Trophoblast cell (in vitro differentiated cells and primary cell): ENCODE results near the gene DNAJB9.

ENCODE experiments used
- DNase-seq, 2 donors: peaks; one replicate each; pipeline ENCODE4 v3.0.0-alpha.2; 2016
- H2AFZ ChIP-seq: 2 replicates; pipeline ENCODE4 v1.6.1; 2013; ENCODE audit warnings: low read length, moderate library complexity, mild to moderate bottlenecking; ENCODE audit not compliant: insufficient read depth, poor library complexity
- H2AK5ac ChIP-seq: 2 replicates; pipeline ENCODE4 v1.6.1; 2013; ENCODE audit warnings: mild to moderate bottlenecking, low read length
- H2BK120ac ChIP-seq: 2 replicates; pipeline ENCODE4 v1.6.1; 2013; ENCODE audit warnings: low read length, mild to moderate bottlenecking, moderate library complexity; ENCODE audit not compliant: insufficient read depth, poor library complexity
- H2BK12ac ChIP-seq: 2 replicates; pipeline ENCODE4 v1.6.1; 2013; ENCODE audit warnings: mild to moderate bottlenecking, low read length, moderate library complexity
- H2BK5ac ChIP-seq: 2 replicates; pipeline ENCODE4 v1.6.1; 2013; ENCODE audit warnings: low read length, low read depth, moderate library complexity, mild to moderate bottlenecking; ENCODE audit not compliant: poor library complexity
- H3K14ac ChIP-seq: 2 replicates; pipeline ENCODE4 v1.6.1; 2013; ENCODE audit warnings: mild to moderate bottlenecking, low read length
- H3K18ac ChIP-seq: 2 replicates; pipeline ENCODE4 v1.6.1; 2013; ENCODE audit warnings: mild to moderate bottlenecking, low read length
- H3K23ac ChIP-seq: 2 replicates; pipeline ENCODE4 v1.6.1; 2013; ENCODE audit warnings: low read length
- H3K27ac ChIP-seq: 2 replicates; pipeline ENCODE4 v1.5.1; 2013; ENCODE audit warnings: low read depth, mild to moderate bottlenecking, inconsistent platforms, low read length, moderate library complexity
- H3K27me3 ChIP-seq: 2 replicates; pipeline ENCODE4 v1.6.1; 2013; ENCODE audit warnings: inconsistent platforms, mild to moderate bottlenecking, low read length, moderate library complexity; ENCODE audit not compliant: insufficient read depth
- H3K36me3 ChIP-seq, 2 experiments: 1 replicate in 1 of 2; 2 replicates in 1 of 2; pipeline ENCODE4 v1.6.1; 2013; ENCODE audit warnings: low read length in 2 of 2, mild to moderate bottlenecking in 2 of 2, moderate library complexity in 1 of 2; ENCODE audit not compliant: insufficient read depth in 2 of 2, control insufficient read depth in 1 of 2
- H3K4ac ChIP-seq: 2 replicates; pipeline ENCODE4 v1.6.1; 2013; ENCODE audit warnings: low read depth, mild to moderate bottlenecking, low read length, moderate library complexity
- H3K4me1 ChIP-seq, 2 experiments: 1 replicate in 1 of 2; 2 replicates in 1 of 2; pipeline ENCODE4 v1.6.1; 2013; ENCODE audit warnings: low read length in 2 of 2, mild to moderate bottlenecking in 2 of 2, moderate library complexity in 1 of 2; ENCODE audit not compliant: insufficient read depth in 2 of 2, control insufficient read depth in 1 of 2
- H3K4me2 ChIP-seq: 2 replicates; pipeline ENCODE4 v1.6.1; 2013; ENCODE audit warnings: inconsistent platforms, mild to moderate bottlenecking, low read length, moderate library complexity
- H3K4me3 ChIP-seq: 2 replicates; pipeline ENCODE4 v1.5.1; 2013; ENCODE audit warnings: mild to moderate bottlenecking, low read depth, low read length, inconsistent platforms
- H3K79me1 ChIP-seq: one replicate; pipeline ENCODE4 v1.6.1; 2013; ENCODE audit warnings: low read length
- H3K79me2 ChIP-seq: 2 replicates; pipeline ENCODE4 v1.6.1; 2013; ENCODE audit warnings: low read length, mild to moderate bottlenecking; ENCODE audit not compliant: control insufficient read depth, insufficient read depth, poor library complexity
- H3K9ac ChIP-seq: 2 replicates; pipeline ENCODE4 v1.6.1; 2013; ENCODE audit warnings: mild to moderate bottlenecking, low read length
- H3K9me3 ChIP-seq: 2 replicates; pipeline ENCODE4 v1.6.1; 2013; ENCODE audit warnings: low read depth, mild to moderate bottlenecking, control low read depth, inconsistent platforms, low read length; ENCODE audit not compliant: insufficient read depth
- H4K12ac ChIP-seq: 2 replicates; pipeline ENCODE4 v1.6.1; 2013; ENCODE audit warnings: low read depth, mild to moderate bottlenecking, low read length, moderate library complexity
- H4K8ac ChIP-seq: 2 replicates; pipeline ENCODE4 v1.6.1; 2013; ENCODE audit warnings: low read depth, mild to moderate bottlenecking, low read length, moderate library complexity
- H4K91ac ChIP-seq: one replicate; pipeline ENCODE4 v1.6.1; 2013; ENCODE audit warnings: low read depth, mild to moderate bottlenecking, low read length, moderate library complexity
- WGBS: extraction: QIAGEN DNeasy Blood & Tissue Kit; methylation state at CpG from one replicate; pipeline ENCODE4 v1.1.7; 2013; ENCODE audit warnings: missing lambda C conversion rate; ENCODE audit not compliant: insufficient read length, insufficient coverage; ENCODE audit errors: extremely low coverage; 5-methylcytosine and 5-hydroxymethylcytosine counted together

Gene DNAJB9

GRCh38 chr7:108596560-108596959, 26.9 kb downstream of the DNAJB9 start:
- Histone ChIP-seq H2AFZ (no peak overlapping the region), H3K79me1 (no peaks in the 10 kb centered on the region), H4K91ac (no peak overlapping the region), H3K27me3 (no peaks in the 10 kb centered on the region), H3K27ac (no peak overlapping the region), H2BK120ac (no peak overlapping the region), H3K79me2 (no peaks in the 10 kb centered on the region), H3K36me3 (no peaks in the 10 kb centered on the region), H2BK12ac (no peak overlapping the region), H3K23ac (no peak overlapping the region), H4K8ac (no peak overlapping the region), H4K12ac (no peak overlapping the region), H3K4me1 (no peaks in the 10 kb centered on the region), H3K14ac (no peak overlapping the region), H2BK5ac (no peak overlapping the region), H3K9me3 (no peaks in the 10 kb centered on the region), H3K4ac (no peak overlapping the region), H3K4me2 (no peak overlapping the region), H3K9ac (no peak overlapping the region), H3K18ac (no peak overlapping the region), H3K4me3 (no peak overlapping the region), H2AK5ac (no peak overlapping the region)
- DNase-seq = no peak
- no CpG with 5 or more reads among the region's 4 CpGs for WGBS

GRCh38 chr7:108598153-108598552, 28.5 kb downstream of the DNAJB9 start:
- no peak for DNase-seq
- Histone ChIP-seq H2BK12ac (no peak overlapping the region), H2BK5ac (no peak overlapping the region), H2AFZ (no peak overlapping the region), H2AK5ac (no peak overlapping the region), H2BK120ac (no peak overlapping the region), H3K4me3 (no peak overlapping the region), H3K9me3 (no peaks in the 10 kb centered on the region), H3K4me1 (no peaks in the 10 kb centered on the region), H4K8ac (no peak overlapping the region), H3K27me3 (no peaks in the 10 kb centered on the region), H3K79me2 (no peaks in the 10 kb centered on the region), H3K9ac (no peak overlapping the region), H3K14ac (no peak overlapping the region), H3K18ac (no peak overlapping the region), H3K36me3 (no peaks in the 10 kb centered on the region), H3K4ac (no peak overlapping the region), H3K4me2 (no peak overlapping the region), H3K27ac (no peak overlapping the region), H3K23ac (no peak overlapping the region), H3K79me1 (no peaks in the 10 kb centered on the region), H4K91ac (no peak overlapping the region), H4K12ac (no peak overlapping the region)
- no CpG with 5 or more reads among the region's 2 CpGs for WGBS

- no peaks in the 10 kb centered on the region for H3K36me3 ChIP-seq
Observed at GRCh38 chr7:108598914-108599580, 29.4 kb downstream of the DNAJB9 start.

DNA sequence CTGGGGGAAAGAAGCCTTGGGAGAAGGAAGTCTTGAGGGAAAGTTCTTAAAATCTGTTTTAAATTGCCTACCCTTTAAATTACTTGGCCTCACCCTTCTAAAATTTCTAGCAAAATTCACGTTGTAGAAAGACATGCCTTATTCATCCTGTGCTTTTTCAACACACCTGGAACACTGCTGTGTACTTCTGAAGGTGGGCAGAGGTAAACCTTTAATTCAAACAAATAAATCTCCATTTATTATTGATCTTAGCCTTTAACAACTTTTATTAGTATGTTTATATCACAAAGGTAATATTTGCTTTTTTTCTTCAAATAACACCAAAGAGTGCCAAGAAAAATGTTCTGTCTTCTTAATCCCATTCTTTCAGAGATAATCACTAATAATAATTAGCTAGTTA, 30.7 kb downstream of the DNAJB9 start:
- H3K27ac ChIP-seq = no peak overlapping the region
- no peaks in the 10 kb centered on the region for H3K4me1 ChIP-seq
- no peak overlapping the region for H3K4me2 ChIP-seq
- no peaks in the 10 kb centered on the region for H3K79me1 ChIP-seq
- H4K8ac ChIP-seq = no peak overlapping the region
- H2AFZ ChIP-seq = no peak overlapping the region
- H4K12ac ChIP-seq = no peak overlapping the region
- no peak overlapping the region for H3K23ac ChIP-seq
- no peak overlapping the region for H2BK5ac ChIP-seq
- no peak overlapping the region for H2AK5ac ChIP-seq
- H2BK120ac ChIP-seq = no peak overlapping the region
- no peak for DNase-seq
- no peak overlapping the region for H3K4ac ChIP-seq
- no peak overlapping the region for H4K91ac ChIP-seq
- no CpG with 5 or more reads among the region's 1 CpG for WGBS
- H3K27me3 ChIP-seq = no peaks in the 10 kb centered on the region
- no peaks in the 10 kb centered on the region for H3K9me3 ChIP-seq
- H3K79me2 ChIP-seq = no peaks in the 10 kb centered on the region
- H3K9ac ChIP-seq = no peak overlapping the region
- H3K18ac ChIP-seq = no peak overlapping the region
- no peak overlapping the region for H2BK12ac ChIP-seq
- H3K14ac ChIP-seq = no peak overlapping the region
- H3K4me3 ChIP-seq = no peak overlapping the region
- H3K36me3 ChIP-seq = no peaks in the 10 kb centered on the region

More at GRCh38 chr7:108598914-108599580, 29.4 kb downstream of the DNAJB9 start:
- WGBS = no CpG with 5 or more reads among the region's 6 CpGs
- Histone ChIP-seq H3K18ac (no peak overlapping the region), H2AK5ac (no peak overlapping the region), H3K14ac (no peak overlapping the region), H3K23ac (no peak overlapping the region), H2AFZ (no peak overlapping the region), H3K4me3 (no peak overlapping the region), H3K79me1 (no peaks in the 10 kb centered on the region), H3K9ac (no peak overlapping the region), H3K4me2 (no peak overlapping the region), H2BK12ac (no peak overlapping the region), H3K4me1 (no peaks in the 10 kb centered on the region), H3K27me3 (no peaks in the 10 kb centered on the region), H4K8ac (no peak overlapping the region), H2BK120ac (no peak overlapping the region), H4K12ac (no peak overlapping the region), H3K27ac (no peak overlapping the region), H3K9me3 (no peaks in the 10 kb centered on the region), H4K91ac (no peak overlapping the region), H3K79me2 (no peaks in the 10 kb centered on the region), H2BK5ac (no peak overlapping the region), H3K4ac (no peak overlapping the region)
- no peak for DNase-seq
